HL-60 (cell line): Measurements from ENCODE around the gene CFL2.

Source experiments
- DNase-seq, 2 experiments: peaks; one replicate each; pipeline ENCODE4 v3.0.0-alpha.2; 2010 to 2020; ENCODE audit warnings: low read depth in 1 of 2, low spot score in 1 of 2
- H3K27ac ChIP-seq: fragments of 250-450 bp; sonication (Bioruptor Pico); replicated peaks from 2 replicates; pipeline ENCODE4 v1.5.1; 2020; ENCODE audit warnings: mild to moderate bottlenecking, moderate library complexity
- H3K27me3 ChIP-seq: fragments of 250-450 bp; sonication (Bioruptor Pico); 2 replicates; pipeline ENCODE4 v1.5.1; 2021; ENCODE audit warnings: mild to moderate bottlenecking, moderate library complexity; ENCODE audit not compliant: insufficient read depth, poor library complexity, severe bottlenecking
- H3K4me3 ChIP-seq: replicated peaks from 2 replicates; pipeline ENCODE4 v1.5.1; 2011; ENCODE audit warnings: mild to moderate bottlenecking, control low read depth, low read length; ENCODE audit not compliant: insufficient read depth
- CTCF ChIP-seq: IDR thresholded peaks from one replicate; pipeline ENCODE4 v1.5.1; 2011; ENCODE audit warnings: low read length, control low read depth, inconsistent platforms; ENCODE audit not compliant: insufficient read depth
- GABPA ChIP-seq: IDR thresholded peaks from 2 replicates; pipeline ENCODE4 v1.6.1; 2012; ENCODE audit warnings: low read depth
- POLR2AphosphoS5 ChIP-seq: IDR thresholded peaks from 2 replicates; pipeline ENCODE4 v1.6.1; 2012; ENCODE audit warnings: low read depth
- REST ChIP-seq: IDR thresholded peaks from 2 replicates; pipeline ENCODE4 v1.6.1; 2012; ENCODE audit warnings: low read depth; ENCODE audit not compliant: insufficient replicate concordance
- SPI1 ChIP-seq: IDR thresholded peaks from 2 replicates; pipeline ENCODE4 v1.6.1; 2012; ENCODE audit warnings: low read depth, mild to moderate bottlenecking, borderline replicate concordance

CFL2 gene

GRCh38 chr14:34692898-34693227 lies 21.5 kb downstream of the CFL2 start:
- no peaks in the 10 kb centered on the region for H3K27me3 ChIP-seq
- TF ChIP-seq CTCF (no peak), REST (no peak), SPI1 (peak; percentile 57), GABPA (no peak), POLR2AphosphoS5 (no peak)
- no peak for DNase-seq
- H3K4me3 ChIP-seq: peak overlapping the region; percentile 53
- H3K27ac ChIP-seq: no peak overlapping the region

GRCh38 chr14:34692348-34692747 lies 22.0 kb downstream of the CFL2 start:
- no peak for TF ChIP-seq REST
- Histone ChIP-seq H3K27me3 (no peaks in the 10 kb centered on the region), H3K4me3 (no peak overlapping the region), H3K27ac (no peak overlapping the region)
- no peak for DNase-seq

DNA sequence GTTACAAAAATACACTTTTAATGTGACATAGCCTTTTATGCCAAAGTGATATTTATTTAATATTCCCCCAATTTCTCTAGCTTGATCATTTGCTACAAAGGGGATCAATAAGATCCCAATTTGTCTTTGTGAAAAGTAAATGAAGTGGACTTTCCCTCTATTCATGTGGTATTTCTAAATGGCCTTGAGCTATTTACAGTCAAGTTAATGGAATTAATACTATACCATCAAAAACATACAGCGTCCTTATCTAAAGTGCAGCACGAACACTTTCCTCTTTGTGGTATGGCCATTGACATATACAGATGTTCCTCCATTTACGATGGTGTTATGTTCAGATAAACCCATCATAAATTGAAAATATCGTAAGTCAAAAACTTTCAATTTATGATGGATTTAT lies 23.2 kb downstream of the CFL2 start:
- Histone ChIP-seq H3K4me3 (no peak overlapping the region), H3K27ac (no peak overlapping the region), H3K27me3 (no peaks in the 10 kb centered on the region)
- TF ChIP-seq CTCF: no peak
- TF ChIP-seq REST: no peak
- TF ChIP-seq GABPA: no peak
- TF ChIP-seq POLR2AphosphoS5: no peak
- TF ChIP-seq SPI1: no peak
- DNase-seq: no peak
